ENCODE results near the gene INTS14. TPM values are rescaled to one million over a fixed set of nuclear protein-coding genes. Genes with fewer than 3 reads are reported as not detected.

INTS14 gene
- total and polyA plus RNA-seq, 2 experiments from 2014 or later: 25.0 to 30.9 TPM

DNA sequence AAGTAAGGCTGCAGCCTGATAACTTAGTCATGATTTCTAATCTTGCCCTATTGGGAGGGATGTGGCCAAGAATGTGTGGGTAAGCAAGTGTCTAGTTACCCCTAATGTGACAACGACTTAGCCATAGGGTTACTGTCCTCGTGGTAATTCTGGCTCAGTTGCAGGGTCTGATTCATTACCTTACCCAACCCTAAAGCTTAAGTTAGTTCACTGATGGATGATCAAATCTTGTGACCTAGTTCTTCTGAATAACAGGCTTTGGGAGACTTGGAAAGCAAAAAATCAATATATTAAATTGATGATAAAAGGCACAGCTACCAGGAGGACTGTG is 1.6 kb upstream of the INTS14 start:
- H3K4me3 ChIP-seq: no peak overlapping the region

DNA sequence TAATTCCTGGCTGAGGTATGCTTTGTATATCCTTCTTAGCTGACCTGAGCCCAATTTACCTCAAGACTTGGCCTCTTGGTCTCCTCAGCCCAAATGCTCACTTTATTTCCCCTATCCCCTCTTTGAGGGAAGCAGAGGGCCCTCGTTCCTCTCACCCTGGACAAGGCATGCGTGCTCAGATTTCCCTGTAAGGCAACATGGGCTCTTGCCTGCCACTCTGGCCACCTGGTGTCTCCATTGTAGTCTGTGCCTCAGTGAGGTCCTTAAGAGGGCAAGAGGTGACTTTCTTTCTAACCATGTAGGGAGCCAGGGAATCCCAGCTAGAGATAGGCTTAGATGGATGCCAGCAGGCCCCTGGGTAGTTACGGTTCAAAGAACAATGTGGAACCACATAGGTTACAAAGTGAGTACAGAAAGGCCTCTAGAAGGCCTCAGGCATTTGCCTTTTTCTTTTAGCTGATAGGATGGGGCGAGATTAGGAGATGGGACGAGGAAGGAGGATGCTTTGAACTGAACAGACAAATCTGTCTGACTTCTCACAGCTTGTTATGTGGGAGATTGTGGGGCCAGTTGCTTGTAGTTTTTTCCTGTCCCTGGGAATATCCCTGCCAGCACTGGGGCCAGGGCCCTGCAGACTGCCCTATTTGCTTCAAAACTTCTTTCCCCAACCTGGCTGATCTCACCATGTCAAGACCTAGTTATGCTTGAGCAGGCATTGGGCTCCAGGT is 1.1 kb upstream of the INTS14 start:
- Histone ChIP-seq H3K27ac (peak overlapping the region; percentile 94), H3K4me1 (ENCODE audit: low read depth) (peaks cover 9% of the 10 kb centered on the region), H3K36me3 (peaks cover 3% of the 10 kb centered on the region), H3K9me3 (ENCODE audit: low read depth) (no peaks in the 10 kb centered on the region), H3K27me3 (no peaks in the 10 kb centered on the region), H3K4me3 (peak overlapping the region; percentile 87)
- TF ChIP-seq, protein P1, sequence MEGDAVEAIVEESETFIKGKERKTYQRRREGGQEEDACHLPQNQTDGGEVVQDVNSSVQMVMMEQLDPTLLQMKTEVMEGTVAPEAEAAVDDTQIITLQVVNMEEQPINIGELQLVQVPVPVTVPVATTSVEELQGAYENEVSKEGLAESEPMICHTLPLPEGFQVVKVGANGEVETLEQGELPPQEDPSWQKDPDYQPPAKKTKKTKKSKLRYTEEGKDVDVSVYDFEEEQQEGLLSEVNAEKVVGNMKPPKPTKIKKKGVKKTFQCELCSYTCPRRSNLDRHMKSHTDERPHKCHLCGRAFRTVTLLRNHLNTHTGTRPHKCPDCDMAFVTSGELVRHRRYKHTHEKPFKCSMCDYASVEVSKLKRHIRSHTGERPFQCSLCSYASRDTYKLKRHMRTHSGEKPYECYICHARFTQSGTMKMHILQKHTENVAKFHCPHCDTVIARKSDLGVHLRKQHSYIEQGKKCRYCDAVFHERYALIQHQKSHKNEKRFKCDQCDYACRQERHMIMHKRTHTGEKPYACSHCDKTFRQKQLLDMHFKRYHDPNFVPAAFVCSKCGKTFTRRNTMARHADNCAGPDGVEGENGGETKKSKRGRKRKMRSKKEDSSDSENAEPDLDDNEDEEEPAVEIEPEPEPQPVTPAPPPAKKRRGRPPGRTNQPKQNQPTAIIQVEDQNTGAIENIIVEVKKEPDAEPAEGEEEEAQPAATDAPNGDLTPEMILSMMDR (IDR thresholded peaks at IDR 0.05; ENCODE audit: low read depth, low read length): no peak
- DNase-seq (ENCODE audit: low read depth in 1 of 2, low spot score in 1 of 2): no peak

More for the DNA sequence above, 1.6 kb upstream of the INTS14 start:
- Histone ChIP-seq H3K27ac (peak overlapping the region; percentile 94), H3K36me3 (no peaks in the 10 kb centered on the region), H3K4me1 (ENCODE audit: low read depth) (peaks cover 9% of the 10 kb centered on the region), H3K27me3 (no peaks in the 10 kb centered on the region), H3K9me3 (ENCODE audit: low read depth) (no peaks in the 10 kb centered on the region)
- no peak for DNase-seq (ENCODE audit: low read depth in 1 of 2, low spot score in 1 of 2)
- TF ChIP-seq, protein P1 (IDR thresholded peaks at IDR 0.05; ENCODE audit: low read depth, low read length): no peak

DNA sequence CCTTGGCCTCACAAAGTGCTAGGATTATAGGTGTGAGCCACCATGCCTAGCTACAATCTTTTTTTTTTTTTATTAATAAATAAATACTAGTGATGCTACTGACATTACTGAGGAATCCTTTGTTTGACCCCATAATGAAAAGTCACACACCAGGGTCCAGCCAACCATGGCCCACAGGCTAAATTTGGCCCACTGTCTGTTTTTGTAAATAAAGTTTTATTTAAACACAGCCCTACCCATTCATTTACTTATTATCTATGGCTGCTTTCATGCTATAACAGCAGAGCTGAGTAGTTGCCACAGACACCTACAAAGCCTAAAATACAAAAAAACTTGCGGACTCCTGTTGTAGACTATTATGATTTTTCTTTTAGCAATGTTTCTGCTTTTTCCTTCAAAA is 7.4 kb downstream of the INTS14 start:
- Histone ChIP-seq H3K4me3 (no peak overlapping the region), H3K36me3 (peaks cover 32% of the 10 kb centered on the region), H3K9me3 (ENCODE audit: low read depth) (no peaks in the 10 kb centered on the region), H3K27ac (no peak overlapping the region), H3K27me3 (no peaks in the 10 kb centered on the region), H3K4me1 (ENCODE audit: low read depth) (no peaks in the 10 kb centered on the region)
- TF ChIP-seq, protein P1 (IDR thresholded peaks at IDR 0.05; ENCODE audit: low read depth, low read length): no peak
- DNase-seq (ENCODE audit: low read depth in 1 of 2, low spot score in 1 of 2): no peak

DNA sequence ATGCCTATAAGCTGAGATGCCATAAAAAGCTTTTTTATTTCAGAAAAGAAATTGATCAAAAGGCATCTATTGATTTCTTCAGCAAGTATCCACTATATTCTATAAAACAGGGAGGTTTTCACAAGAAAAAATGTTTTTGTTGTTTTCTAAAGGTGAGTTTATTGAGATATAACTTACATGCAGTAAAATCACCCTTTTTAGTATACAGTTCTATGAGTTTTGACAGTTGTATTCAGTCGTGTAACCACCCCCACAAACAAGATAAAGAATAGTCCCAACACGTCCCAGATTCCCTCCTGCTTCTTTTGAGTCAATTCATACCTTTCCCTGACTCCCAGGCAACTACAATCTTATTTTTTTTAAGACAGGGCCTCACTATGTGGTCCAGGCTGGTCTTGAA is 7.8 kb downstream of the INTS14 start:
- no peak for DNase-seq (ENCODE audit: low read depth in 1 of 2, low spot score in 1 of 2)
- Histone ChIP-seq H3K9me3 (ENCODE audit: low read depth) (no peaks in the 10 kb centered on the region), H3K4me3 (no peak overlapping the region), H3K27me3 (no peaks in the 10 kb centered on the region), H3K27ac (no peak overlapping the region), H3K4me1 (ENCODE audit: low read depth) (no peaks in the 10 kb centered on the region), H3K36me3 (peaks cover 37% of the 10 kb centered on the region)
- TF ChIP-seq, protein P1 (IDR thresholded peaks at IDR 0.05; ENCODE audit: low read depth, low read length): no peak

DNA sequence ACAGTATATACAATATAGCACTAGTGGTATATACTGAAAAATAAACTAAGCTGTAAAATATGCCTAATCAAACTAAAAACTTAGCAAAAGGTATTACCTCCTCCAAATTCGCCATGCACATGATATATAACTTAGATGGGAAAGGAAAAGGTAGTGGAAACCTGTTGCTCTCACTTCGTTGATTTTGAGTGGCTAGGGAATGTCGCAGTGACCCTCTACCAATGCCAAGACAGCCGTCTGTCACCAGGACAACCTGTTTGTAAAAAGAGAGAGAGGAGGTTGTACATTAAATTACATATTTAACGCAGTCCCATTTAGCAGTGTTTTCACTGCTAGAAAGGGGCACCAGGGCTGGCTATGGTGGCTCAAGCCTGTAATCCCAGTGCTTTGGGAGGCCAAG is 11.3 kb downstream of the INTS14 start:
- peaks cover 55% of the 10 kb centered on the region for H3K36me3 ChIP-seq
- no peaks in the 10 kb centered on the region for H3K4me1 ChIP-seq (ENCODE audit: low read depth)
- TF ChIP-seq, protein P1 (IDR thresholded peaks at IDR 0.05; ENCODE audit: low read depth, low read length): no peak

More for the DNA sequence above, 11.3 kb downstream of the INTS14 start:
- no peak for DNase-seq (ENCODE audit: low read depth in 1 of 2, low spot score in 1 of 2)
- Histone ChIP-seq H3K27ac (no peak overlapping the region), H3K4me3 (no peak overlapping the region), H3K9me3 (ENCODE audit: low read depth) (no peaks in the 10 kb centered on the region), H3K27me3 (no peaks in the 10 kb centered on the region)

Data from cardiac muscle cell (in vitro differentiated cells and primary cell).